Measurements from ENCODE around the gene FGF23. TPM values are rescaled to one million over a fixed set of nuclear protein-coding genes. Genes with fewer than 3 reads are reported as not detected.

The FGF23 gene
- total RNA-seq, 1 donor from 2014 or later = not detected

Other genes starting within 250 kb of the FGF23 start
- 300 TPM for gene CCND2, start 106.0 kb downstream of the FGF23 start, total RNA-seq
- 4.7 TPM for gene TIGAR, start 58.5 kb downstream of the FGF23 start, total RNA-seq
- not detected for gene FGF6, start 66.1 kb upstream of the FGF23 start, total RNA-seq
- gene RAD51AP1, start 159.2 kb upstream of the FGF23 start, total RNA-seq = 5.5 TPM
- gene DYRK4, start 182.5 kb upstream of the FGF23 start, total RNA-seq = 23.9 TPM

All from occipital lobe (tissue), 1 donor.